Upper lobe of left lung (tissue), 6 donors: ENCODE data around the gene PDE4A. TPM values are rescaled to one million over a fixed set of nuclear protein-coding genes. Genes with fewer than 3 reads are reported as not detected.

Experiments
- ATAC-seq, 2 donors: fragments of 200-7000 bp; cut with Tn5 transposase; one replicate each; pipeline ENCODE4 v1.9.1; 2022; ENCODE audit warnings: mild to moderate bottlenecking in 2 of 2, moderate library complexity in 2 of 2; ENCODE audit not compliant: low FRiP score in 2 of 2
- DNase-seq, 2 donors: peaks; one replicate each; pipeline ENCODE4 v3.0.0-alpha.2; 2019 to 2020
- H3K27ac ChIP-seq, 4 donors: fragments of 200-600 bp; sonication (generic); one replicate each; pipeline ENCODE4 v1.5.1; 2016 to 2019
- H3K27me3 ChIP-seq, 4 donors: fragments of 200-600 bp; sonication (generic); one replicate each; pipeline ENCODE4 v1.5.1; 2017 to 2019
- H3K36me3 ChIP-seq, 4 donors: fragments of 200-600 bp; sonication (generic); one replicate each; pipeline ENCODE4 v1.5.1; 2016 to 2019
- H3K4me1 ChIP-seq, 4 donors: fragments of 200-600 bp; sonication (generic); one replicate each; pipeline ENCODE4 v1.5.1; 2018 to 2019
- H3K4me3 ChIP-seq, 4 donors: fragments of 200-600 bp; sonication (generic); one replicate each; pipeline ENCODE4 v1.5.1; 2017 to 2019; ENCODE audit warnings: mild to moderate bottlenecking in 2 of 4, moderate library complexity in 1 of 4
- H3K9me3 ChIP-seq, 4 donors: fragments of 200-600 bp; sonication (generic); one replicate each; pipeline ENCODE4 v1.5.1; 2018 to 2019
- EP300 ChIP-seq, 4 donors: sonication (generic); formaldehyde crosslinking; IDR thresholded peaks; one replicate each; pipeline ENCODE4 v1.5.1; 2017; ENCODE audit warnings: antibody characterized with exemption in 4 of 4, control low read depth in 2 of 4
- POLR2A ChIP-seq, 4 donors: fragments of 450-650 bp; IDR thresholded peaks; one replicate each; pipeline ENCODE4 v1.5.1; 2016 to 2017; ENCODE audit warnings: antibody characterized with exemption in 4 of 4, mild to moderate bottlenecking in 2 of 4
- POLR2AphosphoS5 ChIP-seq, 2 donors: sonication (generic); formaldehyde crosslinking; IDR thresholded peaks; one replicate each; pipeline ENCODE4 v1.5.1; 2017; ENCODE audit warnings: antibody characterized with exemption in 2 of 2
- WGBS, 2 donors: methylation state at CpG; one replicate each; pipeline ENCODE4 v1.1.5; 2017 to 2018; 5-methylcytosine and 5-hydroxymethylcytosine counted together
- total RNA-seq, 6 donors: library from RNA; depleted of rRNA in 4 of 6; stranded (reverse); fragments of >200 nt in 4 of 6; gene quantifications; one replicate each; pipeline versions ENCODE4 v1.1.0 to v1.2.1, GENCODE V29; 2016 to 2021
- TF ChIP-seq, protein P1 (sequence below), 6 experiments: fragments of 450-650 bp in 4 of 6; fragments of 200-600 bp in 2 of 6; sonication (generic) in 2 of 6; IDR thresholded peaks; one replicate each; pipeline ENCODE4 v1.5.1; 2016 to 2019; ENCODE audit warnings: antibody characterized with exemption in 6 of 6
- donor health status: DM: no; HTN: no; CAD: no; lungs with moderate emphysema.
- donor health status: DM: no; HTN: yes; CAD: no; lungs with severe emphysema.

The PDE4A gene
- total RNA-seq, 6 donors from 2014 or later: 22.8 to 38.2 (median 31.2) TPM

DNA sequence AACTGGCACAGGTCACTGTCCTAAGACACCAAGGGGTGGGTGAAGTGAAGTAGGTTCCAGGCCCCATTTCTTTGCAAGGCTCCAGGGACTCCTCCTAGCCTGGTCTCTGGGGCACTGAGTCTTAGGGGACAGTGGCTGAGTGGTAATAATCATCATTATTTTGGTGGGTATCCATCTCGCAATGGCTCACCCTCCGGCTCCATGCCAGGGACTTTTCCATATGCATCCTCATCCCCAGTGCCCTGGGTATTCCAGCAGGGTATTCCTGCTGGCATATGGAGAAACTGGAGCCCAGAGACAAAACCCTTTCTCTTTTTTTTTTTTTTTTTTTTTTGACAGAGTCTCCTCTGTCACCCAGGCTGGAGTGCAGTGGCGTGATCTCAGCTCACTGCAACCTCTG, 2.5 kb downstream of the PDE4A start:
- DNase-seq (no peak), ATAC-seq (no peak)
- Histone ChIP-seq H3K27me3 (peaks cover 2 to 48% (median 37%) of the 10 kb centered on the region in 4 donors), H3K4me3 (no peak overlapping the region), H3K4me1 (peaks cover 41 to 63% (median 59%) of the 10 kb centered on the region in 4 donors), H3K9me3 (no peaks in the 10 kb centered on the region), H3K27ac (no peak overlapping the region), H3K36me3 (no peaks in the 10 kb centered on the region)
- no peak for TF ChIP-seq EP300 (IDR thresholded peaks at IDR 0.05)
- no peak for TF ChIP-seq POLR2A (IDR thresholded peaks at IDR 0.05)
- TF ChIP-seq, protein P1, sequence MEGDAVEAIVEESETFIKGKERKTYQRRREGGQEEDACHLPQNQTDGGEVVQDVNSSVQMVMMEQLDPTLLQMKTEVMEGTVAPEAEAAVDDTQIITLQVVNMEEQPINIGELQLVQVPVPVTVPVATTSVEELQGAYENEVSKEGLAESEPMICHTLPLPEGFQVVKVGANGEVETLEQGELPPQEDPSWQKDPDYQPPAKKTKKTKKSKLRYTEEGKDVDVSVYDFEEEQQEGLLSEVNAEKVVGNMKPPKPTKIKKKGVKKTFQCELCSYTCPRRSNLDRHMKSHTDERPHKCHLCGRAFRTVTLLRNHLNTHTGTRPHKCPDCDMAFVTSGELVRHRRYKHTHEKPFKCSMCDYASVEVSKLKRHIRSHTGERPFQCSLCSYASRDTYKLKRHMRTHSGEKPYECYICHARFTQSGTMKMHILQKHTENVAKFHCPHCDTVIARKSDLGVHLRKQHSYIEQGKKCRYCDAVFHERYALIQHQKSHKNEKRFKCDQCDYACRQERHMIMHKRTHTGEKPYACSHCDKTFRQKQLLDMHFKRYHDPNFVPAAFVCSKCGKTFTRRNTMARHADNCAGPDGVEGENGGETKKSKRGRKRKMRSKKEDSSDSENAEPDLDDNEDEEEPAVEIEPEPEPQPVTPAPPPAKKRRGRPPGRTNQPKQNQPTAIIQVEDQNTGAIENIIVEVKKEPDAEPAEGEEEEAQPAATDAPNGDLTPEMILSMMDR (IDR thresholded peaks at IDR 0.05): no peak
- no peak for TF ChIP-seq POLR2AphosphoS5 (IDR thresholded peaks at IDR 0.05)
- 81 to 86% methylated on average over 3 of the region's 3 CpGs for WGBS, 2 donors

DNA sequence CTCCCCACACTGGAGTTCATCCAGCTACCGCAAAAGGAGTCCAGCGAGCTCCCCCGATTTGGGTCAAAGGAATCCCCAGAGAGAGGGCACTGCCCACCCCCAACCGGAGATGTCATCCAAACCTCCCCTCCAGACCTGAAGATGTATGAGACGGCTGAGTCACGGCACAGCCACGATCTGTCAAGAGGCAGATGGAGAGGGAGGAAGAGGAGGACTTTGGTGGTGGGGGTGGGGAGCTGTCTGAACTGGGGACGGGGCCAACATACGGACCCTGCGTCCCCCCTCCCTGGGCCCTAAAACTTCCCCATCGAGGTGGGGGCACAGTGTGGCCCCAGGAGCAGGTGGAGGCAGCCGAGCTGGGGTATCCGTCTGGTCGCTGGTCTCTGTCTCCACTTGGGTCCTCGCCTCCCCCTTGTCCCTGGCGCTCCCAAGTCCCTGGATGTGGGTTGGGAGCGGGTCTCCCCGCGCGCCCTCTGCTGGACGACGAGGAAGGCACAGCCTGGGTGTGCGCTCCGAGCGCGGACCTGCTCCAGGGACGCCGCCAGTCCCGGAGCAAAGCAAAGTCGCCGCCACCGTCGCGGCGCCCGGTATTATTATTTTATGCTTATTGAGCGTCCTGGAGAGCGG, 3.8 kb downstream of the PDE4A start:
- DNase-seq (peak; percentile 85 to 96), ATAC-seq (peak; percentile 87 to 92)
- Histone ChIP-seq H3K4me3 (peak overlapping the region in 3 of 4 donors; percentile 28 to 48 (median 44)), H3K27ac (peak overlapping the region; percentile 8 to 71 (median 48)), H3K9me3 (no peaks in the 10 kb centered on the region), H3K4me1 (peaks cover 36 to 65% (median 55%) of the 10 kb centered on the region in 4 donors), H3K27me3 (peaks cover 2 to 36% (median 30%) of the 10 kb centered on the region in 4 donors), H3K36me3 (no peaks in the 10 kb centered on the region)
- TF ChIP-seq, protein P1 (IDR thresholded peaks at IDR 0.05): peak; percentile 89 to 95 (median 95)
- TF ChIP-seq POLR2AphosphoS5 (IDR thresholded peaks at IDR 0.05) (no peak), EP300 (IDR thresholded peaks at IDR 0.05) (no peak), POLR2A (IDR thresholded peaks at IDR 0.05) (peak in 1 of 4 donors; percentile 29)
- 0 to 3% methylated on average over 12 to 27 of the region's 38 CpGs for WGBS, 2 donors

DNA sequence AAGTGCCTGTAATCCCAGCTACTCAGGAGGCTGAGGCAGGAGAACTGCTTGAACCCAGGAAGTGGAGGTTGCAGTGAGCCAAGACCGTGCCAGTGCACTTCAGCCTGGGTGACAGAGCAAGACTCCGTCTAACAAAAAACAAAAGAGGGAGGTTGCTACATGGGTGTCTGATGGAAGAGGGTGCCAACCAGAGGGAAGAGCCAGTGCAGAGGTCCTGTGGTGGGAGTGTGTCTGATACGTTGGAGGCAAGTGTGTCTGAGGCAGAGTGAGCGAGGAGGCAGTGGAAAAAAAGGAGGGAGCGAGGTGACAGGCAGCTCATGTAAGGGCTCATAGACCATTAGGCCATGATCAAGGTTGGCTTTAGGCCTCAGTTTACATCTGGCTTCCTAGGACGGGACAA, 6.8 kb downstream of the PDE4A start:
- Histone ChIP-seq H3K27ac (peak overlapping the region in 2 of 4 donors; percentile 15 to 49), H3K4me1 (peaks cover 28 to 48% (median 39%) of the 10 kb centered on the region in 4 donors), H3K9me3 (no peaks in the 10 kb centered on the region), H3K4me3 (no peak overlapping the region), H3K27me3 (peaks cover 0 to 5% (median 2%) of the 10 kb centered on the region in 4 donors), H3K36me3 (no peaks in the 10 kb centered on the region)
- WGBS, 2 donors: 88 to 91% methylated on average over 6 of the region's 6 CpGs
- TF ChIP-seq, protein P1 (IDR thresholded peaks at IDR 0.05): no peak
- no peak for TF ChIP-seq POLR2AphosphoS5 (IDR thresholded peaks at IDR 0.05)
- DNase-seq (no peak), ATAC-seq (no peak)

DNA sequence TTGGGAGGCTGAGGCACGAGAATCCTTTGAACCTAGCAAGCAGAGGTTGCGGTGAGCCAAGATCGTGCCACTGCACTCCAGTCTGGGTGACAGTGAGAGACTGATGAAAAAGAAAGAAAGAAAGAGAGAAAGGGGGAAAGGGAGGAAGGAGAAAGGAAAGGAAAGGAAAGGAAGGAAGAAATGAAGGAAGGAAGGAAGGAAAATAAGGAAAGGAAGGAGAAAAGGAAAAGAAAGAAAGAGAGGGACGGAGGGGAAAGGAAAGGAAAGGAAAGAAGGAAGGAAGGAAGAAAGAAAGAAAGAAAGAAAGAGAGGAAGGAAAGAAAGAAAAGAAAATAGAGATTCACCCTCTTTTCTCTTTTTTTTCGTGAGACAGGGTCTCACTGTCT, 8.7 kb downstream of the PDE4A start:
- Histone ChIP-seq H3K36me3 (no peaks in the 10 kb centered on the region), H3K27ac (peak overlapping the region in 2 of 4 donors; percentile 4 to 44), H3K27me3 (no peaks in the 10 kb centered on the region), H3K4me1 (peaks cover 35 to 55% (median 45%) of the 10 kb centered on the region in 4 donors), H3K9me3 (no peaks in the 10 kb centered on the region), H3K4me3 (no peak overlapping the region)
- TF ChIP-seq, protein P1 (IDR thresholded peaks at IDR 0.05): no peak
- TF ChIP-seq EP300 (IDR thresholded peaks at IDR 0.05): no peak
- no peak for TF ChIP-seq POLR2AphosphoS5 (IDR thresholded peaks at IDR 0.05)
- no peak for TF ChIP-seq POLR2A (IDR thresholded peaks at IDR 0.05)
- DNase-seq: no peak
- no peak for ATAC-seq
- 64 to 67% methylated on average over 5 of the region's 5 CpGs for WGBS, 2 donors
